Esophagus mucosa (tissue), 1 donor: ENCODE measurements around the gene HCK. TPM values are rescaled to one million over a fixed set of nuclear protein-coding genes. Genes with fewer than 3 reads are reported as not detected.

ENCODE experiments used
- ATAC-seq: fragments of 200-7000 bp; cut with Tn5 transposase; one replicate; pipeline ENCODE4 v1.9.1; 2020
- total RNA-seq: library from RNA; stranded (reverse); gene quantifications from one replicate; pipeline ENCODE4 v1.2.4, GENCODE V29; 2023
- donor health status: DM: yes; HTN: yes; CAD: no.

Gene HCK
- total RNA-seq, 1 donor from 2014 or later, result 2.9 TPM

GRCh38 chr20:32130965-32131364 is 78.9 kb downstream of the HCK start:
- no peak for ATAC-seq

- ATAC-seq, result no peak
Measured at GRCh38 chr20:32132911-32133549, 81.0 kb downstream of the HCK start.

- peak; percentile 28 for ATAC-seq
Measured at GRCh38 chr20:32134026-32134425, 82.0 kb downstream of the HCK start.

- no peak for ATAC-seq
Measured at GRCh38 chr20:32135983-32136515, 84.0 kb downstream of the HCK start.

GRCh38 chr20:32138921-32139320 is 86.9 kb downstream of the HCK start:
- no peak for ATAC-seq

GRCh38 chr20:32139947-32140346 is 87.9 kb downstream of the HCK start:
- no peak for ATAC-seq

GRCh38 chr20:32140603-32141002 is 88.6 kb downstream of the HCK start:
- ATAC-seq, result no peak

- no peak for ATAC-seq
Measured at GRCh38 chr20:32141465-32141980, 89.5 kb downstream of the HCK start.

- ATAC-seq, result no peak
Measured at GRCh38 chr20:32142088-32142487, 90.0 kb downstream of the HCK start.

- ATAC-seq, result no peak
Measured at GRCh38 chr20:32142991-32143390, 90.9 kb downstream of the HCK start.

- no peak for ATAC-seq
Measured at GRCh38 chr20:32144898-32145662, 93.0 kb downstream of the HCK start.

- ATAC-seq, result no peak
Measured at GRCh38 chr20:32149566-32150170, 97.6 kb downstream of the HCK start.

GRCh38 chr20:32150291-32150848 is 98.3 kb downstream of the HCK start:
- no peak for ATAC-seq

Other genes starting within 250 kb of the HCK start
- 0.12 TPM for gene MYLK2, start 232.9 kb upstream of the HCK start, total RNA-seq
- gene FOXS1, start 206.6 kb upstream of the HCK start, total RNA-seq, result 0.40 TPM
- gene DUSP15, start 181.7 kb upstream of the HCK start, total RNA-seq, result 0.64 TPM
- gene TTLL9, start 181.6 kb upstream of the HCK start, total RNA-seq, result 0.16 TPM
- gene PDRG1, start 100.2 kb upstream of the HCK start, total RNA-seq, result 12.2 TPM
- not detected for gene XKR7, start 84.1 kb upstream of the HCK start, total RNA-seq
- gene CCM2L, start 41.8 kb upstream of the HCK start, total RNA-seq, result 1.2 TPM
- gene TM9SF4, start 57.5 kb downstream of the HCK start, total RNA-seq, result 42.4 TPM
- 11.0 TPM for gene PLAGL2, start 155.5 kb downstream of the HCK start, total RNA-seq
- gene POFUT1, start 155.6 kb downstream of the HCK start, total RNA-seq, result 18.3 TPM
- 11.9 TPM for gene KIF3B, start 225.4 kb downstream of the HCK start, total RNA-seq